NCI-H2029 (cell line): ENCODE measurements around the gene ZCCHC7.
"Not testable (repeated sequence)": the region's sequence is repeated elsewhere in the genome, so short reads cannot be mapped to it uniquely, and the experiment has no call there.

Experiments used
- DNase-seq: peaks from one replicate; lab custom pipeline; 2025; lab: John Stamatoyannopoulos, UW

The ZCCHC7 gene

GRCh38 chr9:37119907-37120842 lies at the start of gene ZCCHC7:
Gene ZCCHC7, plus strand, starts transcription at chr9:37120574.
- peak; percentile 96 for DNase-seq

GRCh38 chr9:37074790-37075189 lies 45.6 kb upstream of the ZCCHC7 start:
- not testable (repeated sequence) for DNase-seq

DNA sequence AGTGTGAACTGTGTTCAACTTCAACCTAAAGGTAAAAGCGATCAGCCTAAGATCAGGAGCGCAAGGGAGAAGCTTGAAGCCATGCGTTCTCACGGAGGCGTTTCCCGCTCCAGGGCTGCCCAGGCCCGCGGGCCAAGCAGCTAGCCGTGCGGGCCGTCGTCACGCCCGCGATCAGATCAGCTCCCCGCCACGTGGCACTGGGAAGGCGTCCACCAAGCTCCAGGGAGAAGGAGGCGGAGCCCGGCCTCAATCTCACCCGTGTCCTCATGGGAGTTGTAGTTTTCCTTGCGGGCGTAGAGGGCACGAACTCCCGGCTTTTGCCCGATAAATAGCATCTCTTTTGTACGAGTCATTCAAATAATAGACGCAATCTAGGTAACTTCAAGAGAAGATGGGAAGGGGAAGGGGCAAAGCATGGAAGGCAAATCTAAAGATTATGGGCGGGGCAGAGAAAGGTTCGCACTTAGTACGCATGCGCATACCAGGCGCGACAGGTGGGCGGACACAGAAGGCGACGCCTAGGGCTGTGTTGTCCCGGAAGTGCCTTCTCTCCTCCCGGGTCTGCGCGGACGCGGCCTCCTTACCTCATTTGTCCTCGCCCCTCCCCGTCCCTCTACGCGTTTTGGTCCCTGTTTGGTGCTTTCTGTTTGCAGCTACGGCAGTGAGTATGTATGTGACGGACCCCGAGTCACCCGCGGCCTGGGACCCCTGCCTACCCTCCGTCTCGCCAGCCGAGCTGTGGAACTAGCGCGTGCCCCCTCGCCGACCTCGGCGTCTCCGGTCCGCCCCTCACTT lies 40.8 kb upstream of the ZCCHC7 start:
- DNase-seq = peak; percentile 95

DNA sequence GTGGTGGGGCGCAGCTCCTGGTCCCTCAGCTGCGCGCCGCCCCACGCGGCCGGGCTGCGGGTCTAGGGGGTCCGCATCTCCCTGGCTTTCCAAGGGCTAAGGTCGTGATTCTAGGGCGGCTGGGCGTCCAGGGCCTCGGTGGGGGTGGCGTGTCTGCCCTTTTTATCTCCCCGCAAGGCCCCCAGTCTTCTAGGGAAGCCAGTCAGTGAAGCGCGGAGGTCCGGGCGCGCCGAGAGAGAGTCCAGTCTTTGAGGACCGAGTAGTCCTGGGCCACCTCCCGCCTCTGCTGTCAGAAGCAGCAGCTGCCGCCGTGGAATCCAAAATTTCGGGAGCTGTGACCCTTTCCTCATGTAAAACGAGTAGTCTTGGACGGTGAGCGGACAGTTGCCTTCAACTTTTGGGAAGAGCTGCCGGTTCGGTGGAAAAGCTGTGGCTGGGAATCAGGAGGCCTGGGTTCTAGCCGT lies 40.2 kb upstream of the ZCCHC7 start:
- not testable (repeated sequence) for DNase-seq

GRCh38 chr9:37081507-37081906 lies 38.9 kb upstream of the ZCCHC7 start:
- DNase-seq = not testable (repeated sequence)

DNA sequence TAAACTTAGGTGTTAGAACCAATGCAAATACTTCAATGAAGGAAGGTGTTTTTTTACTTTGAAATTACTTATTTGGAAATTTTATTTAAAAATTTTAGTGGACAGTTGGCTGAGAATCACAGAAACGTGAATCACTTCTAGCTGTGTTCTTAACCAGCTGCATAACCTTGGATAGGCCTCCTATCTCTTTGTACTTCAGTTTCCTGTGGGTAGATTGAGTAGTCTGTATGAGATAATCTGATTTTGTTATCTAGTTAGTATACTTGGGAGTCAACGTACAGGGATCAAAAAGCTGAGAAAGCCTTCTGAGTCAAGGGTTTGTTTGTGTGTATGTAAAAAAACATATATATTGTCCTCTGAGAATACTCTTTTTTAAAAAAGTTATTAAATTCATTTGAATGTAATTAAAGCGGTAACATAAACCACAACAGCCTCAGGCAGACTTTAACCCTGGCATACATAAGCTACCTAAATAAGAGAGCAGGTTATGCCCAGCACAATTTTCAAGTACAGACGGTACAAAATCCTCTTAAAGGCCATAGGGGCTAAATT lies 38.1 kb upstream of the ZCCHC7 start:
- no peak for DNase-seq

DNA sequence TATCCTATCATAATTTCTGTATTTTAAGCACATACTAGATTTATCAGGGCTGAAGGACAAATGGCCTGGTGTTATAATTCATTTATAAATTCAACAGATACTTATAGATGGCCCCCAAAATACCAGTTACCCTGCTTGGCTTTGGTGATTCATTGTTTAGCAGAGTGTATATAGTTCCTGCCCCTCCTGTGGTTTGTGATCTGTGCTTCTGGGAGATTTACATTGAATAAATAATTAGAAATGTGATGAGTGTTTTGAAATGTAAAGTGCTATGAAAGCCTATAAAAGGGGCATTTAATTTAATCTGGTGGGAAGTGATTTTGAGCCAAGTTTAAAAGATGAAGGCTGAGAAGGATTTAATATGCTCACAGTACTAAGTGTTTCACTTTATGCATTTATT lies 36.7 kb upstream of the ZCCHC7 start:
- DNase-seq = no peak

GRCh38 chr9:37085233-37085632 lies 35.1 kb upstream of the ZCCHC7 start:
- peak; percentile 24 for DNase-seq

DNA sequence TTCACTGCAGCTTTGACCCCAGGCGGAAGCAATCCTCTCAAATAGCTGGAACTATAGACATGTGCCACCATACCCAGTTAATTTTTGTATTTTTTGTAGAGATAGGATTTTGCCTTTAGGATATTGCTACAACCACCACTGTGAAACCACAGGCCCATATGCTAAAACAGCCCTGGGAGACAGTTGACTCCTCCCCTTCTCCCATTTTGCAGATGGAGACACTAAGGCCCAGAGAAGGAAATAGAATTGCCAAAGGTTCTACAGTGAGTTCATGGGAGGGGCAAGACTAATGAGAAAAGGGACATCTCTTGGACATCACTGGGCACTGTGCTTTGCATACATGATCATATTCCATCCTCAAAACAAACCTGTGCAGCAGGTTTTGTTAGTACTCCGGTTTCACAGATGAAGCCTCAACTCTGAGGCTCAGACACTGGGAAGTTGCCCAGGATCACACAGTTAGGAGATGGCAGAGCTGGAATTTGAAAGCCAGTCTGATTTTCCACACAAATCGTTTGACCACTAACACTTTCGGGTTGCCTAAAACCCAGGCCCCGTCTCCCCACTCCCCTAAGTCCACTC lies 27.6 kb upstream of the ZCCHC7 start:
- DNase-seq = not testable (repeated sequence)

GRCh38 chr9:37094751-37095150 lies 25.6 kb upstream of the ZCCHC7 start:
- DNase-seq = no peak

DNA sequence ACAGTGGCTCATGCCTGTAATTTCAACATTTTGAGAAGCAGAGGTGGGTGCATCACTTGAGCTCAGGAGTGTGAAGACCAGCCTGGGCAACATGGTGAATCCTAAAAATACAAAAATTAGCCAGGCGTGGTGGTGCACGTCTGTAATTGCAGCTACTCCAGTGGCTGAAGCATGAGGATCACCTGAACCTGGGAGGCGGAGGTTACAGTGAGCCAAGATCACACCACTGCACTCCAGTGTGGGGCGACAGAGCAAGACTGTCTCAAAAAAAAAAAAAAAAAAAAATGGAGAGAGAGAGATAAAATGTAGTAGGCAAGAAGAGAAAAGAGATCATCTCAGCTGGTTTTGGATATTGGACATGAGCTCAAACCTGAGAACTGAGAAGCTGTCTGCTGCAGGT lies 23.7 kb upstream of the ZCCHC7 start:
- DNase-seq = no peak

GRCh38 chr9:37097294-37097693 lies 23.1 kb upstream of the ZCCHC7 start:
- DNase-seq = no peak

GRCh38 chr9:37100327-37100726 lies 20.0 kb upstream of the ZCCHC7 start:
- no peak for DNase-seq

GRCh38 chr9:37100741-37101140 lies 19.6 kb upstream of the ZCCHC7 start:
- no peak for DNase-seq

- no peak for DNase-seq
Measured at GRCh38 chr9:37102486-37102885, 17.9 kb upstream of the ZCCHC7 start.

GRCh38 chr9:37104183-37104889 lies 16.0 kb upstream of the ZCCHC7 start:
- no peak for DNase-seq

DNA sequence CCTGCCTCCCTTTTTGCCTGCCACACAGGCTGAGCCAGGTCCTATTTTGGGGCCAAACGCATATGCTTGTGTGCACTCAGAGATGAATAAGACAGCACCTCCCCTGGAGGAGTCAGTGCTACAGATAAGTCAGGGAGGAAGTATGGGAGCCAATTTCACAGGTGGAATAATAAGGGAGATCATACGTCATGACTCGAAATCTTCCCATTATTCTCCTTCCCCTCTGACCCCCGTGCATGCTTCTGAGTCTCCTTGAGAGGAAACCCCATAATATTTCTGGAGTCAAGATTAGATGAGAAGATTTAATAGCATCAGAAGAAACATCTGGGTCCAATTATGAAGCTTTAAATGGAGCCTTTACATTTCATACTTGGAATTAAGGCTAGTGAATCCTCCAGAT lies 15.1 kb upstream of the ZCCHC7 start:
- no peak for DNase-seq

- DNase-seq = no peak
Measured at GRCh38 chr9:37107701-37108100, 12.7 kb upstream of the ZCCHC7 start.

- DNase-seq = not testable (repeated sequence)
Measured at GRCh38 chr9:37114442-37114841, 5.9 kb upstream of the ZCCHC7 start.

GRCh38 chr9:37117956-37118355 lies 2.4 kb upstream of the ZCCHC7 start:
- DNase-seq = no peak

- no peak for DNase-seq
Measured at GRCh38 chr9:37119360-37119759, 1.0 kb upstream of the ZCCHC7 start.
